Hepatocyte (in vitro differentiated cells): ENCODE measurements around the gene WWTR1. TPM values are rescaled to one million over a fixed set of nuclear protein-coding genes. Genes with fewer than 3 reads are reported as not detected.

Experiments used
- DNase-seq: peaks from one replicate; pipeline ENCODE4 v3.0.0-alpha.2; 2016; ENCODE audit warnings: low spot score
- H2AFZ ChIP-seq: fragments of 200-600 bp; sonication (generic); 2 replicates; pipeline ENCODE4 v1.6.0; 2016; ENCODE audit warnings: antibody characterized with exemption, mild to moderate bottlenecking
- H3K27ac ChIP-seq: fragments of 200-600 bp; sonication (generic); 2 replicates; pipeline ENCODE4 v1.5.1; 2016; ENCODE audit warnings: mild to moderate bottlenecking
- H3K27me3 ChIP-seq: fragments of 200-600 bp; sonication (generic); 2 replicates; pipeline ENCODE4 v1.6.1; 2016
- H3K36me3 ChIP-seq: fragments of 200-600 bp; sonication (generic); replicated peaks from 2 replicates; pipeline ENCODE4 v1.5.1; 2016; ENCODE audit warnings: low read depth; ENCODE audit not compliant: insufficient read depth
- H3K4me1 ChIP-seq: fragments of 200-600 bp; sonication (generic); 2 replicates; pipeline ENCODE4 v1.5.1; 2016; ENCODE audit warnings: mild to moderate bottlenecking, moderate library complexity; ENCODE audit not compliant: insufficient read depth
- H3K4me2 ChIP-seq: fragments of 200-600 bp; sonication (generic); 2 replicates; pipeline ENCODE4 v1.6.0; 2016
- H3K4me3 ChIP-seq: fragments of 200-600 bp; sonication (generic); 2 replicates; pipeline ENCODE4 v1.5.1; 2016; ENCODE audit warnings: mild to moderate bottlenecking
- H3K79me2 ChIP-seq: fragments of 200-600 bp; sonication (generic); 2 replicates; pipeline ENCODE4 v1.6.0; 2017; ENCODE audit warnings: mild to moderate bottlenecking
- H3K9me2 ChIP-seq: fragments of 200-600 bp; sonication (generic); replicated peaks from 2 replicates; pipeline ENCODE4 v1.6.0; 2017; ENCODE audit warnings: mild to moderate bottlenecking; ENCODE audit not compliant: insufficient read depth
- H3K9me3 ChIP-seq: fragments of 200-600 bp; sonication (generic); 2 replicates; pipeline ENCODE4 v1.5.1; 2016; ENCODE audit warnings: low read depth, mild to moderate bottlenecking
- H4K20me1 ChIP-seq: fragments of 200-600 bp; sonication (generic); 2 replicates; pipeline ENCODE4 v1.6.0; 2016; ENCODE audit warnings: mild to moderate bottlenecking; ENCODE audit not compliant: insufficient read depth, poor library complexity, severe bottlenecking
- EZH2 ChIP-seq: fragments of 200-600 bp; sonication (generic); IDR thresholded peaks from 2 replicates; pipeline ENCODE4 v1.6.1; 2016; ENCODE audit warnings: antibody characterized with exemption, mild to moderate bottlenecking, borderline replicate concordance
- EZH2phosphoT487 ChIP-seq: fragments of 200-600 bp; sonication (generic); IDR thresholded peaks from one replicate; pipeline ENCODE4 v1.6.1; 2018; ENCODE audit warnings: antibody characterized with exemption, mild to moderate bottlenecking, low read depth, moderate library complexity; ENCODE audit not compliant: unreplicated experiment, severe bottlenecking
- WGBS: methylation state at CpG from one replicate; pipeline ENCODE4 v1.1.6; 2016; ENCODE audit warnings: low lambda C conversion rate; ENCODE audit errors: missing lambda C conversion rate; 5-methylcytosine and 5-hydroxymethylcytosine counted together
- polyA plus RNA-seq: library from polyadenylated mRNA; unstranded; fragments of >200 nt; fragmentation: Nextera tagmentation; extraction: Ambion mirVana; gene quantifications from 2 replicates; pipeline ENCODE4 v1.2.1, GENCODE V29; 2016
- total RNA-seq: library from RNA; depleted of rRNA; stranded (reverse); fragments of >200 nt; gene quantifications from 2 replicates; pipeline ENCODE4 v1.2.3, GENCODE V29; 2014
- TF ChIP-seq, protein P1 (sequence below): fragments of 200-600 bp; sonication (generic); IDR thresholded peaks from 2 replicates; pipeline ENCODE4 v1.5.1; 2016; ENCODE audit warnings: antibody characterized with exemption, mild to moderate bottlenecking; ENCODE audit not compliant: poor library complexity

WWTR1 gene
- total and polyA plus RNA-seq, 2 experiments from 2014 or later, result 40.5 to 54.7 TPM

GRCh38 chr3:149632225-149632624, 25.6 kb downstream of the WWTR1 start:
- Histone ChIP-seq H4K20me1 (peaks cover 13% of the 10 kb centered on the region), H3K27ac (no peak overlapping the region), H3K79me2 (peaks cover 97% of the 10 kb centered on the region), H3K4me1 (peaks cover 10% of the 10 kb centered on the region), H3K4me3 (no peak overlapping the region), H3K36me3 (no peaks in the 10 kb centered on the region), H3K9me3 (no peaks in the 10 kb centered on the region), H3K9me2 (no peaks in the 10 kb centered on the region), H3K27me3 (no peaks in the 10 kb centered on the region), H2AFZ (no peak overlapping the region), H3K4me2 (no peak overlapping the region)
- no peak for TF ChIP-seq EZH2
- TF ChIP-seq, protein P1, sequence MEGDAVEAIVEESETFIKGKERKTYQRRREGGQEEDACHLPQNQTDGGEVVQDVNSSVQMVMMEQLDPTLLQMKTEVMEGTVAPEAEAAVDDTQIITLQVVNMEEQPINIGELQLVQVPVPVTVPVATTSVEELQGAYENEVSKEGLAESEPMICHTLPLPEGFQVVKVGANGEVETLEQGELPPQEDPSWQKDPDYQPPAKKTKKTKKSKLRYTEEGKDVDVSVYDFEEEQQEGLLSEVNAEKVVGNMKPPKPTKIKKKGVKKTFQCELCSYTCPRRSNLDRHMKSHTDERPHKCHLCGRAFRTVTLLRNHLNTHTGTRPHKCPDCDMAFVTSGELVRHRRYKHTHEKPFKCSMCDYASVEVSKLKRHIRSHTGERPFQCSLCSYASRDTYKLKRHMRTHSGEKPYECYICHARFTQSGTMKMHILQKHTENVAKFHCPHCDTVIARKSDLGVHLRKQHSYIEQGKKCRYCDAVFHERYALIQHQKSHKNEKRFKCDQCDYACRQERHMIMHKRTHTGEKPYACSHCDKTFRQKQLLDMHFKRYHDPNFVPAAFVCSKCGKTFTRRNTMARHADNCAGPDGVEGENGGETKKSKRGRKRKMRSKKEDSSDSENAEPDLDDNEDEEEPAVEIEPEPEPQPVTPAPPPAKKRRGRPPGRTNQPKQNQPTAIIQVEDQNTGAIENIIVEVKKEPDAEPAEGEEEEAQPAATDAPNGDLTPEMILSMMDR, result no peak
- TF ChIP-seq EZH2phosphoT487, result no peak
- no peak for DNase-seq
- WGBS, result 96% methylated on average over 5 of the region's 5 CpGs

- Histone ChIP-seq H4K20me1 (peaks cover 18% of the 10 kb centered on the region), H3K4me2 (no peak overlapping the region), H3K4me3 (no peak overlapping the region), H3K36me3 (no peaks in the 10 kb centered on the region), H3K27me3 (no peaks in the 10 kb centered on the region), H3K4me1 (peaks cover 10% of the 10 kb centered on the region), H3K9me3 (no peaks in the 10 kb centered on the region), H3K27ac (no peak overlapping the region), H3K79me2 (peaks cover 97% of the 10 kb centered on the region), H3K9me2 (no peaks in the 10 kb centered on the region), H2AFZ (no peak overlapping the region)
- TF ChIP-seq, protein P1, result no peak
- no peak for TF ChIP-seq EZH2phosphoT487
- no peak for TF ChIP-seq EZH2
- DNase-seq, result no peak
- WGBS, result 92% methylated on average over 1 of the region's 1 CpG
Measured at GRCh38 chr3:149630806-149631205, 27.0 kb downstream of the WWTR1 start.

GRCh38 chr3:149628957-149629670, 28.7 kb downstream of the WWTR1 start:
- peaks cover 97% of the 10 kb centered on the region for H3K79me2 ChIP-seq

More at GRCh38 chr3:149628957-149629670, 28.7 kb downstream of the WWTR1 start:
- H4K20me1 ChIP-seq, result peaks cover 27% of the 10 kb centered on the region
- H3K36me3 ChIP-seq, result no peaks in the 10 kb centered on the region
- H3K4me1 ChIP-seq, result peaks cover 4% of the 10 kb centered on the region
- H3K9me3 ChIP-seq, result no peaks in the 10 kb centered on the region
- no peak overlapping the region for H2AFZ ChIP-seq
- H3K4me2 ChIP-seq, result no peak overlapping the region
- no peak overlapping the region for H3K4me3 ChIP-seq
- DNase-seq, result no peak
- H3K27me3 ChIP-seq, result no peaks in the 10 kb centered on the region
- no peak overlapping the region for H3K27ac ChIP-seq
- 87% methylated on average over 6 of the region's 6 CpGs for WGBS
- H3K9me2 ChIP-seq, result no peaks in the 10 kb centered on the region
- no peak for TF ChIP-seq EZH2phosphoT487
- TF ChIP-seq EZH2, result no peak
- TF ChIP-seq, protein P1, result no peak
